ENCODE results near the gene EDC4.
A peak's percentile ranks its signal among the peaks of the same experiment; 100 is the strongest.
"Not testable (repeated sequence)": the region's sequence is repeated elsewhere in the genome, so short reads cannot be mapped to it uniquely, and the experiment has no call there.

Gene EDC4

GRCh38 chr16:67880584-67880983 is 7.7 kb downstream of the EDC4 start:
- no peak for DNase-seq

DNA sequence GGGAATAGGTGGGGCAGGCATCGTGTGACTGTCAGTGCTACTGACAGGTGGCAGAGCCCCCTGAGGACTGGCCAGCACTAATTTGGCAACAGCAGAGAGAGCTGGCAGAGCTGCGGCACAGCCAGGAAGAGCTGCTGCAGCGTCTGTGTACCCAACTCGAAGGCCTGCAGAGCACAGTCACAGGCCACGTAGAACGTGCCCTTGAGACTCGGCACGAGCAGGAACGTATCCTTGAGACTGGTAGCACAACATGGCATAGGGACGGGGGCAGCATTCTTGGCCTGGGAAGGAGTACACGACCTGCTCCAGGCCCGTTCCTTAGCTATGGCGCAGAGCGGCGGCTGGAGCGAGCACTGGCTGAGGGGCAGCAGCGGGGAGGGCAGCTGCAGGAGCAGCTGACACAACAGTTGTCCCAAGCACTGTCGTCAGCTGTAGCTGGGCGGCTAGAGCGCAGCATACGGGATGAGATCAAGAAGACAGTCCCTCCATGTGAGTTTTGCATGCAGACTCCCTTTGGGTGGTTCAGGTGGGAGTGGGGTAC is 8.8 kb downstream of the EDC4 start:
- DNase-seq: no peak

DNA sequence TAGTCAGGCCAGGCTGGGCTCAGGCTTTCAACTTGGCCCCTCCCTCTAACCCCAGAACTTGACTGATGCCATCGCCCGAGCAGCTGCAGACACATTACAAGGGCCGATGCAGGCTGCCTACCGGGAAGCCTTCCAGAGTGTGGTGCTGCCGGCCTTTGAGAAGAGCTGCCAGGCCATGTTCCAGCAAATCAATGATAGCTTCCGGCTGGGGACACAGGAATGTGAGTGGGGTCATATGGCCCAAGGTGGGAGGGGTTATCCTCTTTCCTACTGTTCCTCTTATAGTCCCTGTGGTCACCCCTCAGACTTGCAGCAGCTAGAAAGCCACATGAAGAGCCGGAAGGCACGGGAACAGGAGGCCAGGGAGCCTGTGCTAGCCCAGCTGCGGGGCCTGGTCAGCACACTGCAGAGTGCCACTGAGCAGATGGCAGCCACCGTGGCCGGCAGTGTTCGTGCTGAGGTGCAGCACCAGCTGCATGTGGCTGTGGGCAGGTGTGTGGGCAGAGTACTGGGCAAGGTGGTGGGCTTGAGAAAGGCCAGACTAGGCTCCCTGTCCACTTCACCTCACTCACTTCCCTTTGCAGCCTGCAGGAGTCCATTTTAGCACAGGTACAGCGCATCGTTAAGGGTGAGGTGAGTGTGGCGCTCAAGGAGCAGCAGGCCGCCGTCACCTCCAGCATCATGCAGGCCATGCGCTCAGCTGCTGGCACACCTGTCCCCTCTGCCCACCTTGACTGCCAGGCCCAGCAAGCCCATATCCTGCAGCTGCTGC is 9.7 kb downstream of the EDC4 start:
- DNase-seq: no peak

DNA sequence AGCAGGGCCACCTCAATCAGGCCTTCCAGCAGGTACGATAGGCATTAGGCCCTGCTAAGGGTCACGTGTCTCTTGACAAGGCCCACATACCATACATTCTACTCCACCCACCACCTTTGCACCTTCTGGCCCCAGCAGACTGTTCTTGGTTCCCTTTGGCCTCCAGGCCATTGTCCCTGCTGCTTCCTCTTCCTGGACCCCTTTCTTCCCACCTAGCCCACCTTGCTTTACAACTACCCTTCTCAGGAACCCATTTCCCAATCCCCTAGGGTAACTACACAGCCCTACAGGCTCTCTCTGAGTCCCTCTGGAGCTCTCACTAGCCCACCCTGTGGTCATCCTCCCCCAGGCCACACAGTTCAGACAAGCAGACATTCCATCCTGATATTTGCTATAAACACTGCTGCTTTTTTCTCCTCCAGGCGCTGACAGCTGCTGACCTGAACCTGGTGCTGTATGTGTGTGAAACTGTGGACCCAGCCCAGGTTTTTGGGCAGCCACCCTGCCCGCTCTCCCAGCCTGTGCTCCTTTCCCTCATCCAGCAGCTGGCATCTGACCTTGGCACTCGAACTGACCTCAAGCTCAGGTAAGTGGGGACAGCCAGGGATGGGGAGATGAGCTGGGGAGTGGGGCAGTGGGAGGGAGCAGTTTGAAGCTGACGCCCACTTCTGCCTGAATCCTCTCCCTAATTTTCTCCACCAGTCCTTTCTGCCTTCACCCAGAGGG is 10.5 kb downstream of the EDC4 start:
- DNase-seq: no peak

- peak; percentile 76 for DNase-seq
These were observed 11.0 kb downstream of the EDC4 start for GRCh38 chr16:67883872-67884261.

DNA sequence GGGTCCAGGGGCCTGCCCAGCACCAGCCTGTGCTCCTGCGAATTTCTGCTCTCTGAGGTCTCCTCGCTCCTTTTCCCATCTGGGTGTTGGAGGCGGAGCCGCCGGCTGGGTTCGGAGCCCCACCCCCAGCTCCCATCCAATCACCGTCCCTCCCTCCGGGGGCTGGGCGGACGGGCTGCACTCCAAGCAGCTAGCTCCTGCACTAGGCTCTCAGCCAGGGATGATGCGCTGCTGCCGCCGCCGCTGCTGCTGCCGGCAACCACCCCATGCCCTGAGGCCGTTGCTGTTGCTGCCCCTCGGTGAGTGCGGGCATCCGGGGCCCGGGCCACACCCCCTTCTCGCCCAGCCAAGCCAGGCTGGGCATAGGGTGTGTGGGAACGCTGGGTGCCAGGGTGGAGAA is 11.8 kb downstream of the EDC4 start, which contains the start of gene NRN1L:
NRN1L (plus strand) TSS at position 202 of the 400 bp plus-strand sequence; CDS start at position 221, 19 bp downstream.
- no peak for DNase-seq

DNA sequence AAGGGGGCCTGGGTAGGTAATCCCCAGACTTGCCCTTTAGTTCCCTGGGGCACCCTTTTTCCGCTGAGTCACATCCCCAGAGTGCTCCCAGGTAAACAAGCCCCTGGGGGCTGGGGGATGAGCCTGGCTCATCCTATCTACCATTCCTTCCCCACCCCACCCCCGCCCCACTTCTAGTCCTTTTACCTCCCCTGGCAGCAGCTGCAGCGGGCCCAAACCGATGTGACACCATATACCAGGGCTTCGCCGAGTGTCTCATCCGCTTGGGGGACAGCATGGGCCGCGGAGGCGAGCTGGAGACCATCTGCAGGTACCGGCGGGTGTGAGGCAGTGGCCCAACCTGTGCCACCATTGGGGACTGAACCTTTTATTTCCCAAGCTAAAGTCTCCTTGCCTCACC is 12.7 kb downstream of the EDC4 start:
- DNase-seq: no peak

DNA sequence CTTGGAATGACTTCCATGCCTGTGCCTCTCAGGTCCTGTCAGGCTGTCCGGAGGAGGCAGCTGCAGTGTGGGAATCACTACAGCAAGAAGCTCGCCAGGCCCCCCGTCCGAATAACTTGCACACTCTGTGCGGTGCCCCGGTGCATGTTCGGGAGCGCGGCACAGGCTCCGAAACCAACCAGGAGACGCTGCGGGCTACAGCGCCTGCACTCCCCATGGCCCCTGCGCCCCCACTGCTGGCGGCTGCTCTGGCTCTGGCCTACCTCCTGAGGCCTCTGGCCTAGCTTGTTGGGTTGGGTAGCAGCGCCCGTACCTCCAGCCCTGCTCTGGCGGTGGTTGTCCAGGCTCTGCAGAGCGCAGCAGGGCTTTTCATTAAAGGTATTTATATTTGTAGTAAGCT is 13.1 kb downstream of the EDC4 start:
- no peak for DNase-seq

- no peak for DNase-seq
These were observed 13.5 kb downstream of the EDC4 start for GRCh38 chr16:67886387-67886786.

GRCh38 chr16:67888331-67888730 is 15.5 kb downstream of the EDC4 start:
- DNase-seq: no peak

DNA sequence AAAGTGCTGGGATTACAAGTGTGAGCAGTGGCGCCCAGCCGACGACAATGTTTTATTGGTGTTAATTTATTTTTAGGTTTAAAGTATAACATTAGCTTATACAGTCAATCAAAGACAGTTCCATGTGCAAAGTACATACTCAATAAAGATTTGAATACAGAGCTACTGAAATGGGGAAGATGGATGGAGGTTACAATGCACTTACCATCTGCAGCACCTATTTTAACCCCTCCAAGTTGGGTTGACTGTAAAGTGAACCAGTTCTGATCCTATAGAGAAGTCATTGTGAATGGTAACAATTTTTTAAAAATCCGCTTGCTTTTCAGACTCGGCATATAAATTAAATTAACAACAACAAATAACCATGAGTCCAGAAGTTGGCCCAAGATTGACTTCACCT is 19.5 kb downstream of the EDC4 start:
- DNase-seq: no peak

DNA sequence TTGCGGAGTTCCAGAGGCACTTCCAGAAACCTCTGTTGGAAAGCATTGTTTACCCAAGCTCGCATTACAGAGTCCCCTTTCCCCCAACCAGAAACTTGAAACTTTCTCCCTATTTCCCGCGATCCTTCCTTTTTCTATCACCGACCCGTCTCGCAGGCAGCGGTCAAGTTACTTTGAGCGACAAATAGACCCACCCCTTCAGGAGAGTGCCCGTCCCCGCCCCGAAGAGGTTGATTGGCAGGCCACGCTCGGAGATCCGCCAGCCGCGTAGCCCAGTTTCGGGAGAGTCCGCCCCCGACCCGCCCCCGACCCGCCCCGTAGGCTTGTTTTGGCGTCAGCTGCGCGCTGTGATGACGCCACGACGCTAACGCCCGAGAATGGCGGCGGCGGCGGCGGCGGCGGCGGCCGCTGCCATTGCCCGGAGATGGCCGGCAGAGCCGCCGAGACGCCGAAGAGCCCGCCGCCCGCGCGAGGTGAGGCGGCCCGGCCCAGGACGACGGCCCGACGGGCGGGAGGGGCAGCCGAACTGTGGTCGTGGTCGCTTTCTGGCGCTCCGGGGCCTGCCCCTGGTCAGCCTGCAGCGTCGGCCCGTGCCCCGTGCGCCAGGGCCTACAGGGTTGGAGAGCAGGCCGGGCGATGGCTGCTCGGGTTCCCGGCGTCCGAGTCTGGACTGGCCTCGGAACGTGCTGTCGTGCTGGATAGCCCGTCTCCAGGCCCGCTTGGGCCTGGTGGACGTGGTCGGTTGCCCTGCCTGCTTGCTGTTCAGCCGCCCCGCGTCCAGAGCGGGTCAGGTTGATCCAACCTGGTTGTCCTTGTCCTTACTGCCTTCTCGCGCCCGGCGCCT is 20.3 kb downstream of the EDC4 start, which contains the start of gene PSKH1:
PSKH1 (plus strand) TSS at position 356 of the 844 bp plus-strand sequence. CDS start 15,496 bp downstream, outside the sequence.
- DNase-seq: peak; percentile 95

DNA sequence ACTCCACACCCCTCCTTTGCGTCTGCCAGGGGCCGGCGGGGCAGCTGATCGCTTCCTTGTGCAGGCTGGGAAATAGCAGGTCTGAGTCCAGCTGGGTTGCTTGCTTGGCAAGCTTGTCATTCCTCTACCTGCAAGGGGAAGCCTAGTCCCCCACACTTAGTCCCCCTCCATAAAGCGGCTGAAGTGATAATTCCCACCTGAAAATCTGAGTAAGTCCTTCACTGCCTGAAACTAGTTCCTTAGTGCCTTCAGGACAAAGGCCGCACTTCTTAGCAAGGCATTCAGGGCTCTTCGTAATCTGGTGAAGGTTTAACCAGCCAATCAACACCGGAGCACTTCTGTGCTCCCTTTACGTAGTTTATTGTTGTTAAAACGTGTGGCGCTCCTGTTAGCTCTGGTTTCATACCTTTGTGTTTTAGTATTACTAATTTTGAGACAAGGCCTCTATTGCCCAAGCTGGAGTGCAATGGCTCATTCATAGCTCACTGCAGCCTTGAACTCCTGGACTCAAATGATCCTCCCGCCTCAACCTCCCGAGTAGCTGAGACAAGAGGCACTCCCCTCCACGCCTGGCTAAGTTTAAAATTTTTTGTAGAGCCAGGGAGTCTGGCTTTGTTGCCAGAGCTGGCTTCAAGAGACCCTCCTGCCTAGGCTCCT is 21.0 kb downstream of the EDC4 start:
- DNase-seq: no peak

DNA sequence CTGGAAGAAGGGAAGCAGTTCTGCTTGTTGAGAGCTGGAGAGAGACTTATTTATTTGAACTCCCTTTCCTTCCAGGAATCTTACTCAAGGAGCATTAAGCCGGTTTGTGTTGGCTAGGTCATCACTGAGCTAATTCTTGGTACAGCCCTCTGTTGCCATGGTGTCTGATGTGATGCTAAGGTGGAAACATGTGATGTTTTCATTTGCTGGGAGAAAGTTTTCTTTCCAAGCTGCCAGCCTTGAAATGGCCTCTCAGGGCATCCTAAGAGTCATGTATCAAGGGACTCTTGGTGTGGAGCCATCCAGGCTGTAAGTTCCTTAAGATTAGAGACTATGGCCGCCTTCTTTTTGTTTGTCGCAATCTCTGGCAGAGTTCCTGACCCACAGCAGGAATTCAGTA is 24.4 kb downstream of the EDC4 start:
- DNase-seq: no peak

- no peak for DNase-seq
These were observed 28.9 kb downstream of the EDC4 start for GRCh38 chr16:67901734-67902133.

DNA sequence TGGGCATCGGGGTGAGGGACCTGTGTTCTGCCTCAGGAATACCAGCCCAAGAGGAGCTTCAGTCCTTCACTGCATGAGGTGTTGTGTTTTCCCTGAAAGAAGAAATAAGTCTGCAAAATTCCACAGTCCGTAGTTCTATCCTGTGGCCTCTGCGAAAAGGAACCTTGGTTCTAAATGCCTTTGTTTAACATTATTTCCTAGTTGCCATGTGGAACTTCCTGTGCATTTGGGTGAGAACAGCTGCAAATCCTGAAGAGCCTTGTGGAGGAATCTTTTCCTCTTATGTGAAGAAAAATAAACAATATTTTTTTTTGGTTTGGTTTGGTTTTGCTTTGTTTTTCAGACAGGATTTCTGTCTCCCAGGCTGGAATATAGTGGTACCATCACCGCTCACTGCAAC is 30.0 kb downstream of the EDC4 start:
- DNase-seq: no peak

DNA sequence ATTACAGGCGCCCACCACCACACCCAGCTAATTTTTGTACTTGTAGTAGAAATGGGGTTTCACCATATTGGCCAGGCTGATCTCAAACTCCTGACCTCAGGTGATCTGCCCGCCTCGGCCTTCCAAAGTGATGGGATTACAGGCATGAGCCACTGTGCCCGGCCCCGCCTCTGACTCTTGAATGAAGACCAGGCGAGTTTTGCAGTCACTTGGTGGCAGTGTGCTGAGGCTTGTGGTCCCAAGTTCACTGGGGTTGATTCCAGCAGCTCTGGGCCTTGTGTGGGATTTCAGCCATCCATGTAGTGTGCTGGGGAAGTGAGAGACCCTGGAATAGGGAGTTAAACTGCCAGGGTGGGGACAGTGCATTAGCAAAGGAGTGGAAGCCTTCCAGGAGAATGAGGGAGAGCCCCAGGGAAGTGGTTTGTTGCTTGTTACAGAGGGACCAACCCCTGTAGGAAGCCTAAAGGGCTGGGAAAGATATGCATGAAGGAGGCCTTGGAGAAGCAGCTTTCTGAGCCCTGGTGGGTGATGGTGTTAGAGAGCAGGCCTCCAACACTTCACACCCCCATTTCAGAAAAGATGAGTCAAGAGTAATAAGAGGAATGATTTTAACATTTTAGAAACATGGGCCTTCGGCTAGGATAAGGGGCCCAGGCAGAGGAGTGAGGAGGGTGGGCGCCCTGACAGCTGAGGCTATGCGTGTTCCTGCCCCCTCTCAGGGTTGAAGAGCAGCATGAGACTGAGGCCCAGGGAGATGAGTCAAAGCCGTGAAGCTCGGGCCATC is 34.7 kb downstream of the EDC4 start:
- no peak for DNase-seq

DNA sequence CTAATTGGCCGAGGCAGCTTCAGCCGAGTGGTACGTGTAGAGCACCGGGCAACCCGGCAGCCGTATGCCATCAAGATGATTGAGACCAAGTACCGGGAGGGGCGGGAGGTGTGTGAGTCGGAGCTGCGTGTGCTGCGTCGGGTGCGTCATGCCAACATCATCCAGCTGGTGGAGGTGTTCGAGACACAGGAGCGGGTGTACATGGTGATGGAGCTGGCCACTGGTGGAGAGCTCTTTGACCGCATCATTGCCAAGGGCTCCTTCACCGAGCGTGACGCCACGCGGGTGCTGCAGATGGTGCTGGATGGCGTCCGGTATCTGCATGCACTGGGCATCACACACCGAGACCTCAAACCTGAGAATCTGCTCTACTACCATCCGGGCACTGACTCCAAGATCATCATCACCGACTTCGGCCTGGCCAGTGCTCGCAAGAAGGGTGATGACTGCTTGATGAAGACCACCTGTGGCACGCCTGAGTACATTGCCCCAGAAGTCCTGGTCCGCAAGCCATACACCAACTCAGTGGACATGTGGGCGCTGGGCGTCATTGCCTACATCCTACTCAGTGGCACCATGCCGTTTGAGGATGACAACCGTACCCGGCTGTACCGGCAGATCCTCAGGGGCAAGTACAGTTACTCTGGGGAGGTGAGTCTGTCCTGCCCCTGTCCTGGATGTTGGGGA is 36.3 kb downstream of the EDC4 start:
- no peak for DNase-seq

DNA sequence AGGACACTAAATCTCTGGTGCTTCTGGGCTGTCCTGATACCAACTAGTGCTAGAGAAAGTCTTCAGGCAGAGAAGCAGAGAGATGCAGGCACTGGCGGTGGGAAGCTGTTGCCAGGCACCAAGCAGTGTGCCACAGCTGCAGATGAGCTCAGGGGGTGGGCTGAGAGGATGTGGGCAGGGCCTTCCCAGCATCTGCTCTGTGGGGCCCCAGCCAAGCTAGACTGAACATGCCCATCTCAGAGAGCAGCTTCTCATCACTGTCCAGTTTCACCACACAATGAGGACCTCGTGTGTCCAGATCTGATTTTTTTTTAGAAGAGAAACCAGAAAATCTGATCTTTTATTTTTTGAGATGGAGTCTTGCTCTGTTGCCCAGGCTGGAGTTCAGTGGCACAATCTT is 37.3 kb downstream of the EDC4 start:
- no peak for DNase-seq

DNA sequence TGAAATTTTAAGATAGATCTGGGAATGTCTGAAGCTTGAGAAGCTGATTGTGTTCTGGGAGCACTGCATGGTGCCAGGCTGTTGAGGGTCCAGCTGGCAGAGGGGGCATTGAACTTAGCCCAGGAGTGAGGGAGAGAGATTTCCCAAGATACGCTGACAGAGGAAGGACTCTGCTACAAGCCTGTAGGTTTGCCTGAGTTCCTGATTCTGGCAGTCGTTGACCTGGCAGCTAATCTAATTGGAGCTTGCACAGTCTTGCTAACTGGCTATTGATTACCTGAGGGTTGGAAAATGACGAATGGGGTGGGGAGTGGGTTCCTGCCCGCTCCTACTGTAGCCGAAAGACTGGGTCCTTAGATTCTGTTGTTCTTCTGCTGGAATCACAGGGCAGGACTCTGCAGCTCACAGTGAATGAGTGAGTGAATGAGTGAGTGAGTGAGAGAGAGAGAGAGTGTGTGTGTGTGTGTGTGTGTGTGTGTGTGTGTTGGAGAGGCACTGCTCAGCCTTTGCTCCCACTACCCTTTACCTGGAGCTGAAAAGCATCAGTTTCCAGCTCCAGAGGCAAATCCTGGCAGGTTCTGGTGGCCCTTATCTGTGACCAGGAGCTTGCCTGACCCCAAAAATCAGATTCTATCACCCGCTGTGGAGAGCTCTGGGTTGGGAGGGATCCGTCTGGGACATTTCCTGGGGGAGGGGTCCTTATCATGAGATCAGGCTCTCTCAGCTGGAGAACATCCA is 42.1 kb downstream of the EDC4 start:
- no peak for DNase-seq

DNA sequence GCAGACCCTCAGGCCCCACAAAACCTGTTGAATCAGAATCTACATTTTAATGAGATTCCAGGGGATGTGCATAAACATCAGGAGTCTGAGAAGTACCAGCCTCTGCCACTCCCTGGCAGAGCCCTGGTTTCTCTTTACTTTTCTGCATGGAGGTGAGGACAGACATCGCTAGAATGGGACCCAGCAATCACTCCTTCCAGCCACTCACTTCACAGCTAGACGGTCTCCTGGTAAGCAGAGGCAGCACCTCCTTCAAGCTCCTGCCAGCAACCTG is 42.6 kb downstream of the EDC4 start:
- DNase-seq: not testable (repeated sequence)
